GM12865 (cell line): Measurements from ENCODE around the gene ARHGAP1.

Source experiments
- DNase-seq: peaks from one replicate; pipeline ENCODE4 v3.0.0; 2010; ENCODE audit warnings: low read depth
- H3K4me3 ChIP-seq: 2 replicates; pipeline ENCODE4 v1.5.1; 2011; ENCODE audit warnings: mild to moderate bottlenecking, low read depth, low read length, control low read depth
- CTCF ChIP-seq: IDR thresholded peaks from 2 replicates; pipeline ENCODE4 v1.5.1; 2011; ENCODE audit warnings: low read length, control low read depth, low read depth, inconsistent platforms; ENCODE audit not compliant: insufficient read depth; ENCODE audit errors: missing control alignments

The ARHGAP1 gene

GRCh38 chr11:46741600-46742484, 41.4 kb upstream of the ARHGAP1 start:
- H3K4me3 ChIP-seq: no peak overlapping the region
- TF ChIP-seq CTCF: no peak
- DNase-seq: no peak

- TF ChIP-seq CTCF: no peak
- no peak for DNase-seq
- no peak overlapping the region for H3K4me3 ChIP-seq
These were observed 38.5 kb upstream of the ARHGAP1 start for GRCh38 chr11:46738887-46739286.

GRCh38 chr11:46737699-46738098, 37.3 kb upstream of the ARHGAP1 start:
- DNase-seq: no peak
- no peak for TF ChIP-seq CTCF
- H3K4me3 ChIP-seq: no peak overlapping the region

GRCh38 chr11:46736615-46737014, 36.2 kb upstream of the ARHGAP1 start:
- TF ChIP-seq CTCF: no peak
- DNase-seq: no peak
- no peak overlapping the region for H3K4me3 ChIP-seq

GRCh38 chr11:46736146-46736545, 35.7 kb upstream of the ARHGAP1 start:
- DNase-seq: no peak
- TF ChIP-seq CTCF: no peak
- no peak overlapping the region for H3K4me3 ChIP-seq

- TF ChIP-seq CTCF: no peak
- no peak for DNase-seq
- H3K4me3 ChIP-seq: no peak overlapping the region
These were observed 32.8 kb upstream of the ARHGAP1 start for GRCh38 chr11:46733234-46733633.

- DNase-seq: no peak
- TF ChIP-seq CTCF: no peak
- H3K4me3 ChIP-seq: no peak overlapping the region
These were observed 31.1 kb upstream of the ARHGAP1 start for GRCh38 chr11:46731545-46731944.
